K562 (cell line): ENCODE data around the gene HUS1.

Experiments
- BDP1 ChIP-seq: IDR thresholded peaks from 3 replicates; pipeline ENCODE4 v1.6.1; 2011; ENCODE audit not compliant: insufficient read length, insufficient read depth
- FOS ChIP-seq: IDR thresholded peaks from 3 replicates; pipeline ENCODE4 v1.6.1; 2011; ENCODE audit not compliant: insufficient read length; ENCODE audit errors: extremely low read depth
- RBM25 ChIP-seq: fragments of 200-400 bp; formaldehyde crosslinking; IDR thresholded peaks from 2 replicates; pipeline ENCODE4 v1.6.1; 2018; ENCODE audit warnings: low read length, low read depth, moderate library complexity; ENCODE audit not compliant: severe bottlenecking
- TCF7L2 ChIP-seq: fragments of 150-350 bp; IDR thresholded peaks from 2 replicates; pipeline ENCODE4 v1.6.1; 2016; ENCODE audit warnings: low read depth, mild to moderate bottlenecking, low read length, moderate library complexity
- ZNF263 ChIP-seq: sonication (generic); formaldehyde crosslinking; IDR thresholded peaks from 2 replicates; pipeline ENCODE4 v1.8.0; 2022; ENCODE audit warnings: mild to moderate bottlenecking, missing genetic modification reagents, borderline replicate concordance

DNA sequence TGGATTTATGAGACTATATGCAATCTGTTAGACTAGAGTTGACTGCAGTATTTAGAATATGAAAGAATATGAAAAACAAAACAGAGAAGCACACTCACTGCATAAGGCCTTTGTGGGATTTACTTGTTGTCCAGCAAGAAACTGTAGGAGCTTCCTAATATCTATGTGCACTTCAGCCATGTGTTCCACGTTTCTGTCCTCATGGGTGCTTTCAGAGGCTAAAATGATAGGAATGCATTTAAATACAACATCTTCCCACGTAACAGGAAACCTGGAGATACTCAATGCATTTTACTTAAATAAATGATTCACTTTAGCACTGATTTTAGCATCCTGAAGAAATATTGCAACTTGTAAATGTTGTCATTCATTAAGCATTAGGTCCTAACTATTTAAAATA is 11.7 kb downstream of the HUS1 start:
- TF ChIP-seq TCF7L2 = no peak
- no peak for TF ChIP-seq FOS
- no peak for TF ChIP-seq BDP1
- TF ChIP-seq ZNF263 (CRISPR knock-in tag) = no peak
- TF ChIP-seq RBM25 = no peak
